GM21619 (cell line): ENCODE measurements around the gene NR5A1.

Source experiments
- ATAC-seq: cut with Tn5 transposase; IDR thresholded peaks from one replicate; pipeline ENCODE4 v1.9.1; 2021; ENCODE audit not compliant: unreplicated experiment

The NR5A1 gene

DNA sequence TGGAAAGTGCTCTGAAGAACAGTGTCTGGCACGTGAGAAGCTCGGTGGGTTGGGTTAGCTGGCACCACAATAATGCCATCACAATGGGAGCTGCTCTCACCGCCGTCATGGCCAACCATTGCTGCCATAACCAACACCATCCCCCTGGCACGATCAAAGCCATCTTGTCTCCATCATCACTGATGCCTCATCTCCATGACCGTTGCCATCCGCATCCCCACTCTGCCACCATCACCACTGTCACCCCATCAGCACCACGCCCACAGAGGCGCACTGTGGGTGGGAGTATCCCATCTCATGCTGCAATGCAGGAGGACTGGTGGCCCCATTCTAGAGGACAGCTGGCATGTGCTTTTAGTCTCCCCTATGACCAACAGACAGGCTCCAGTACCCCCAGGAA, 23.7 kb downstream of the NR5A1 start:
- no peak for ATAC-seq

- ATAC-seq: no peak
Observed at GRCh38 chr9:124482431-124483031, 24.7 kb downstream of the NR5A1 start.

DNA sequence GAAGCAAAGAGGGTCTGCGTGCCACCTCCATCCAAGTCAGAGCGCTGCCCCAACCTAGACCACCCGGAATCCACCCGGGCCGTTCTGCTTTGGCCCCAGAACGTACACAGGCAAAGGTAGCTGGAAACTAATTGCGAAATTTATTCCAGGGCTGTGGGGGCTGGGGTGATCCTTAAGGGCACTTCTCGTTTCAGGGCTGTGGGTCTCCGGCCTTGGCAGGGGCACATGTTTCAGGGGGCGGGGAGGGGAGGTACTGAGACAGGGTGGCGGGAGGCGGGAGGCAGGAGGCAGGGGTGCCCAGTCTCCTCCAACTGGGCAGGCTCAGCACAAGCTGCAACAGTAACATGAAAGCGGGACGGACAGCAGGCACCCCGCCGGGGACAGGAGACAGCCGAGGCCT, 26.1 kb downstream of the NR5A1 start:
- ATAC-seq: no peak

DNA sequence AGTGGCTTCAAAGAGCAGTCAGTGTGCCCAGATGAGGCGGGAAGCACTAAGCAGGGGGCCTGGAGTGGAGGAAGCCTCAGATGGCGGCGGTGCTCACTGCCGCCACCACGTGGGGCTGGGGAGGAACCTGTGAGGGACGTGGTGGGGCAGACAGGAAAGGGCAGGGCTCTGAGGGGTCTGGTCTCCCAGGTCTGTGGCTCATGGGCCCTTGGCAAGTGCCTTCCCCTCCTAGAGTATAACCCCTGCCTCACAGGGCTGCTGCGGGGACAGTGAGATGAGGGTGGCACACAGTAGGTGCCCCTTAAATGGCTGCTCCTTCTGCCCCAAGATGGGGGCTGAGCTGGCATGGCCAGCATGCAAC, 26.6 kb downstream of the NR5A1 start:
- ATAC-seq: no peak

- no peak for ATAC-seq
Observed at GRCh38 chr9:124479947-124480620, 27.1 kb downstream of the NR5A1 start.

DNA sequence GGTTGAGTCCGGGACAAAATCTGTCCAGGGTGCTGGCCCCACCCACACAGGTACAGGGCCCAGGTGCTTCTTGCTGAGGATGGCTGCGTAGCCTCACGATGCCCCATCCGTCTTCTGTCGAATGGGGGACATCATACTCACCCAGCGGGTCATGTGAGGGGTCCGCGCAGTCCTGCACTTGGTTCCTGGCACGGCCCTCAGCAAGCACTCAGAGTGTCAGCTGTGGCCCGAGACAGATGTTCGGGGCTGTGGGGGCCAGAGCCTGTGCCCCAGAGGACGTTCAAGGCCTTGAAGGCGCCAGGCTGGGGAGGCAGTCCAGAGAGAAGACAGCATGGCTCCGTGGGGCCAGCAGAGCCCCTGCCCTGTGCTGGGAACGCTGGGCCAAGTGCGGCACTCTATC, 27.8 kb downstream of the NR5A1 start:
- ATAC-seq: no peak

- ATAC-seq: no peak
Observed at GRCh38 chr9:124478354-124478753, 28.8 kb downstream of the NR5A1 start.

DNA sequence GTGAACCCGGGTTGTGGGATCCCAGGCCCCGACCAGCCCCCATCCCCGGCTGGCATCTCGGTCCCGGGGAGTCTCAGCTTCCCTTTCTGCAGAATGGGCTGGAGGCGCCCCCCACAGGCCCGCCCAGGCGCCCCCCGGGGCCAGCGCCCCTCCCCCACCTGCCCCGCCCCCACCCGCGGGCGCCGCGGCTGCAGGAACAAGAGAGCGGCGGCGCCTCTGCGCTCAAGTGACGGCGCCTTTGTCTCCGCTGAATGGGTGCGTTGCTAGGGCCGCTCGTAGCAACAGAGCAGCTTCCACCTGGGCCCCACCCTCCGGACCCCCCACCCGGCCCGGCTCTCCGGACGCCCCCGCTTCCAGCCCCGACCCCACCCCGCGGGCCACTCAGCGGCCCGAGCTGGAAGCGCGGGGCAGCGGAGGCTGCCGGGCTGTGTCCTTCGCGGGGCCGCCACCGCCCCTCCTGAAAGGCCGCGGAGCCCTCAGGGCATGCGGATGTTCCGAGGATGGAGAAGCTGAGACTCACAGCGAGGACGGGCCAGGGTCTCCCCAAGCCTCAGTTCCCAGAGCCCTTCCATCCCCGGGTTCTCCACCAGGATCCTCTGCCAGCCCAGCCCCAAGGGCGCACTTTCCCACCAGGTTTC, 29.4 kb downstream of the NR5A1 start:
- ATAC-seq: no peak

DNA sequence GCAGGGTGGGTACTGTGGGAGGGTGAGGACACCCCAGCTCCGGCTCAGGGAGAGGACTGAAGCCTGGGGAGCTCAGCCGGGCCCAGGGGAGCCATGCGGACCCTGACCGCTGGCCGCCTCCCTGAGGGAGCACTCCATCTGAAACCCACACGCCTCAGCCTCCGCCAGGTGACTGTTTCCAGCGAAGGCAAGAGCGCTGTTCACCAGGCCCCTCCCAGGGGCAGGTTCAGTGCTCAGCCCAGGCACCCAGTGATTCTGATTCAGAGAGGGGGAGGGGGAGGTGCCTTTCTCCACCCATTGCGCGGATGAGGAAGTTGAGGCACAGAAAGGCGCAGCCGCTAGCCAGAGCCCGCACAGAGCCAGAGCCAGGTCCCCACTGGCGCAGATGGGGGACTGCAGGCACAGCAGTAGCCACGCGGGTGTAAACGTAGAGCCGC, 30.0 kb downstream of the NR5A1 start:
- ATAC-seq: no peak

DNA sequence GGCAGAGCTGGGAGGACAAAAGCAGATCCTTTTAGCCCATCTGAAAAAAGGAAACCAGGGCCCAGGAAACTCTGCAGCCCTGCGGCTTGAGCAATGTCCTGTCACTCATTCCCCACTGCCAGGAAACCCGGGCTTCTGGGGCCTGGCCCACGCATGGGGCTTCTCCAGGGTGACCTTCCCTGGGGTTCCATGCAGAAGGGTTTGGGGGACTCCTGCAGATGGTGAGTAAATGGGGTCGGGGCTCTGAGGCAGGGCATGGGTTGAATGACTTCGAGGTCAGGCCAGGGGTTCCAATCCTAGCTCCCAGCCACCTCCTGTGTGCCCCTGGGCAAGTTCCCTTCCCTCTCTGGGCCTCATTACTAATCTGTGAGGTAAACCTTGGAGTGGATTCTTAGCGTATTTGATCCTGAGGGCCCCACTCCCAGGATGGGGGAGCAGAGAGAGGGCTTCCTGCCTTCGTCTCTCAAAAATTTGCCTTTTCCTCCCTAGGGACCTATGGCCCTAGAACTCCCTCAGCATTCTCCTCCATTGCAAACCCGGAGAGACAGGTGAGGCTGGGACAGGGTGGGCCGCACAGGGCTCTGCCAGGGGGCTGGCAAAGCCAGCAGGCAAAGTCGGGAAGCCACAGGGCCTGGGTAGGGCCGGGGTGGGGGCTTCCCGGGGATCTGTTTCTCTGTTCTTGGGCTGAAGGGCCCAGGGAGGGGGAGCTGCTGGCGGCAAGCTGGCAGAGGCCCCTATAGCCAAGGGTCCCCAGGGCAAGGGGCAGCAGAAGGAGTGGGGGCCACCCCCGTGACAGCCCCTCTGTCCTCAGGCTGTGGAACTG, 31.1 kb downstream of the NR5A1 start:
- no peak for ATAC-seq

DNA sequence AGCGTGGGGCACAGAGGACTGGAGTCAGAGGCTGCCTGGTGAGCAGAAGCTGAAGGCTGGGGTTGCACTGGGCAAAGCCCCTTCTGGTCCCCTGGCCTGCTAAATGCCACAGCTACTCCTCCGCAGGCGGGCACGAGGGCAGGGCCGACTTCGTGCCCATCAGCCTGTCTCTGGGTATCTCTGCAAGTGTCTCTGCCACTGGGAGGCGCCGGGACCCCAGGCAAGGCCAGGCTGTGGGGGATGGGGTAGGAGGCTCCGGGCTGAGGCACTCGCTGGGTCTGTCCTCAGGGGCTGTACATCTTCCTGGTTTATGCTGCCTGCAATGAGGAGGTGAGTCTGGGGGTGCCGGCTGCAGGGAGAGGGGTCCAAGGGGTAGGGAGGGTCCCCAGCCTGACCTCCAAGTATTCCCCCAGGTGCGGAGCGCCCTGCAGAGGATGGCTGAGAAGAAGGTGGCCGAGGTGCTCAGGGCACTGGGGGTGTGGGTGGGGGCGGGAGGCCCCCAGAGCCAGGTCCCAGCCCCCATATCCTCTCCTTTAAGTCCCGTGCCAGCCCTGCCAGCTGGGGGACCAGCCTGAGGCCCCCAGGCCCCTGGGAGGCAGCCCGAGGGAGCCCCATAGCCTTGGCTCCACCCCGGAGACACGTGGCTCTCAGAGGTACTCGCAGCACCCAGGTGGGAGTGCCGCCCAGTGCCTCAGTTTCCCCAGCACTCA, 31.9 kb downstream of the NR5A1 start:
- no peak for ATAC-seq

- ATAC-seq: no peak
Observed at GRCh38 chr9:124474151-124474550, 33.0 kb downstream of the NR5A1 start.

- ATAC-seq: no peak
Observed at GRCh38 chr9:124473310-124473709, 33.9 kb downstream of the NR5A1 start.

GRCh38 chr9:124472770-124473169, 34.4 kb downstream of the NR5A1 start:
- no peak for ATAC-seq

GRCh38 chr9:124471761-124472160, 35.4 kb downstream of the NR5A1 start:
- no peak for ATAC-seq

DNA sequence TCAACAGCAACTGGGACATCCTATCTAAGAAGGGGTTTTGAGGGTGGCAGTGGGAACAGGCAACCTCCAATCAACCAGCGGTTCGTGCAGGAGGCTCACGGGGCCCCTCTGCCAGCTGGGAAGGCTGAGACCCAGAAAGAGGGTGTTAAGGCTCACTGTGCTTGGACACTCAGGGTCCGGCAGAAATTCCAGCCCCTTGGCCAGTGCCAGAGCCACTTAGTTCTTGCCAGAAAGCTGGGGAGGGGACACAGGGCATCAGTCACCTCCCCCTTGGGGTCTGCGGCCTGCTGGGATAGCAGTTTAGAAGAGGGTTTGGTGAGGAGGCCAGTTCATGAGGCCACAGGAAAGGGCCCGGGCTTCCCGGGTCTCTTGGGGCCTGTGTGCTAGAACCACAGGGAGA, 36.5 kb downstream of the NR5A1 start:
- ATAC-seq: no peak

DNA sequence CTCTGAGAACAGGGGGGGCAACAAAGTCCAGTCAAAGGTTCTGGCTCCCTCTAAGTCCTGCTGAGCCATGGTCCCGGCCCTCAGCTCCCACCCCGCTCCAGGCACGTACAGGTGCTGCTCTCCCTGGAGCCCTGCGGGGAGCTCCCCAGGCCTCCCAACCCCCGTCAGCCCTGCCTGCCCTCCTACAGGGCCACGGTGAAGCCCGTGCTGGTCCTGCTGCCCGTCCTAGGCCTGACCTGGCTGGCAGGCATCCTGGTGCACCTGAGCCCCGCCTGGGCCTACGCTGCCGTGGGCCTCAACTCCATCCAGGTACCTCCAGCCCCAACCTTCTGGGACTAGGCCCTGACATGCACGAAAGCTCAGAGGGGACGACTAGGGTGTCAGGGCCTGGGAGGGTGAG, 36.9 kb downstream of the NR5A1 start:
- no peak for ATAC-seq

DNA sequence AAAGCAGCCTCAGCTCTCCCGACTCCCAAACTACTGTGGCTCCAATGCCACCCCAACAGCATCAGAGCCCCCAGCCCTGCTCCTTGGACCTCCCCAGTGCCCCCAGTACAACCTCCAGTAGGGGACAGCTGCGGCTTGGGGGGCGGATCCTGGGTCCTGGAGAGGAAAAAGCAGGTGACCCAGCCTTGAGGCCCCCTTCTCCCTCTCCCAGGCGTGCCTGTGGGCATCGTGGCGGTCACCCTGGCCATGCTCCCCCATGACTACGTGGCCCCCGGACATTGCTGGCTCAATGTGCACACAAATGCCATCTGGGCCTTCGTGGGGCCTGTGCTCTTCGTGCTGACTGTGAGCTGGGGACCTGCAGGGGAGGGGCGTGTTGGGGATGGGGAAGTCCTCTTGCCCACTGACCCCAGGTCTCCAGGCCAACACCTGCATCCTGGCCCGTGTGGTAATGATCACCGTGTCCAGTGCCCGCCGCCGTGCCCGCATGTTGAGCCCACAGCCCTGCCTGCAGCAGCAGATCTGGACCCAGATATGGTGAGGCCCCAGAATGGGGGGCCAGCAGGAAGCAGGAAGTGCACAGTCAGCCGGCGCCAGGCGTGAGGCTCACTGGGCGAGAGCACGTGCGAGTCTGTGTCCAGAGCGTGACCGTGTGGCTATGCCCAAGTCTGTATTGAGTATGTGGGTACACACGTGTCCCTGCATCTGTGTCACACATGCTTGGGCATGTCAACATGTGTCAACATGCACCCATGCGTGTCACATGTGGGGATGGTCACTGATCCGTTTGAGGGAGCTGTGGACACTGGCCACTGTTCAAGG, 38.0 kb downstream of the NR5A1 start:
- no peak for ATAC-seq

DNA sequence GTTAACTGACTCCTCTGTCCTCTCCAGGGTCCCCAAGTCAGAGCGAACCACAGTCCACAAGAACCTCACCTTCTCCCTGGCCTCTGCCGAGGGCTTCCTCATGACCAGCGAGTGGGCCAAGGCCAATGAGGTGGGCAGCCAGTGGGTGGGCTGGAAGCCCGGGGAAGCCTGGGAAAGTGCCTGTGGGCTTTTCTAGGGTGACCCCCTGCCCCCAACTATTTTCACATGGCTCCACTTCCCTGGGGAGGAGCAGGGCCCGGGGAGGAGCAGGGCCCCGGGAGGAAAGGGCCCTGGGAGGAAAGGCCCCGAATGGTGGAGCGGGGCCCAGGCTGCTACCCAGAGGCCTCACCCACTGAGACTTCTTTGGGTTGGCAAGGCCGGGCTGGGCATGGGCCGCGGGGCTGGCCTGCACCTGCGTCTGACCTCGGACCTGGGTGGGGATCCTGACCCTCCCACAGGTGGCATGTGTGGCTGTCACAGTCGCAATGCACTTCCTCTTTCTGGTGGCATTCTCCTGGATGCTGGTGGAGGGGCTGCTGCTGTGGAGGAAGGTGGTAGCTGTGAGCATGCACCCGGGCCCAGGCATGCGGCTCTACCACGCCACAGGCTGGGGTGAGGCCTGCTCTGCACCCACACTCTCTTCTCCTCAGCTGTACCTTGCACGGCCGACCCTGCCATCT, 39.0 kb downstream of the NR5A1 start:
- ATAC-seq: no peak
